GM23338 (cell line): Measurements from ENCODE around the gene ZFYVE26. TPM values are rescaled to one million over a fixed set of nuclear protein-coding genes. Genes with fewer than 3 reads are reported as not detected.

Experiments
- ATAC-seq: fragments of 200-7000 bp; cut with Tn5 transposase; 3 replicates; pipeline ENCODE4 v1.9.1; 2020
- DNase-seq: peaks from one replicate; pipeline ENCODE4 v3.0.0-alpha.2; 2015; ENCODE audit warnings: low spot score
- H2AFZ ChIP-seq: fragments of 200-600 bp; sonication (generic); 2 replicates; pipeline ENCODE4 v1.8.0; 2016; ENCODE audit warnings: antibody characterized with exemption, mild to moderate bottlenecking, moderate library complexity
- H3F3A ChIP-seq: fragments of 200-600 bp; sonication (generic); replicated peaks from 2 replicates; pipeline ENCODE4 v1.8.0; 2017; ENCODE audit warnings: antibody characterized with exemption, mixed run types, low read depth
- H3K27ac ChIP-seq: fragments of 200-600 bp; sonication (generic); 2 replicates; pipeline ENCODE4 v1.6.1; 2016; ENCODE audit warnings: low read depth
- H3K27me3 ChIP-seq: fragments of 200-600 bp; sonication (generic); 2 replicates; pipeline ENCODE4 v1.8.0; 2016; ENCODE audit warnings: mild to moderate bottlenecking, mixed run types, moderate library complexity; ENCODE audit not compliant: insufficient read depth
- H3K36me3 ChIP-seq: fragments of 200-600 bp; sonication (generic); 2 replicates; pipeline ENCODE4 v1.8.0; 2016; ENCODE audit warnings: mild to moderate bottlenecking; ENCODE audit not compliant: insufficient read depth
- H3K4me1 ChIP-seq: fragments of 200-600 bp; sonication (generic); 2 replicates; pipeline ENCODE4 v1.8.0; 2016; ENCODE audit warnings: mild to moderate bottlenecking, moderate library complexity; ENCODE audit not compliant: insufficient read depth
- H3K4me2 ChIP-seq: fragments of 200-600 bp; sonication (generic); 2 replicates; pipeline ENCODE4 v1.7.1; 2017; ENCODE audit warnings: mixed run types
- H3K4me3 ChIP-seq: fragments of 200-600 bp; sonication (generic); 2 replicates; pipeline ENCODE4 v1.6.1; 2016; ENCODE audit warnings: mixed run types
- H3K79me2 ChIP-seq: fragments of 200-600 bp; sonication (generic); replicated peaks from 2 replicates; pipeline ENCODE4 v1.8.0; 2017; ENCODE audit warnings: mild to moderate bottlenecking; ENCODE audit not compliant: insufficient read depth
- H3K9me2 ChIP-seq: fragments of 200-600 bp; sonication (generic); 2 replicates; pipeline ENCODE4 v1.8.0; 2017; ENCODE audit not compliant: insufficient read depth
- H4K20me1 ChIP-seq: fragments of 200-600 bp; sonication (generic); replicated peaks from 2 replicates; pipeline ENCODE4 v1.8.0; 2017; ENCODE audit warnings: mild to moderate bottlenecking; ENCODE audit not compliant: insufficient read depth
- H3K27ac Mint-ChIP-seq: 2 replicates; pipeline ENCODE4 v1.8.0; 2020; ENCODE audit warnings: inconsistent platforms, mild to moderate bottlenecking, moderate library complexity, mixed read lengths
- H3K27me3 Mint-ChIP-seq: 3 replicates; pipeline ENCODE4 v1.8.0; 2022; ENCODE audit warnings: low read depth, mild to moderate bottlenecking, moderate library complexity, mixed read lengths, inconsistent platforms; ENCODE audit not compliant: insufficient read depth, poor library complexity
- H3K36me3 Mint-ChIP-seq: 3 replicates; pipeline ENCODE4 v1.8.0; 2021; ENCODE audit warnings: low read depth, mild to moderate bottlenecking, inconsistent platforms, moderate library complexity, mixed read lengths
- H3K4me1 Mint-ChIP-seq: 3 replicates; pipeline ENCODE4 v1.8.0; 2020; ENCODE audit warnings: mild to moderate bottlenecking, inconsistent platforms, mixed read lengths
- H3K4me3 Mint-ChIP-seq: 3 replicates; pipeline ENCODE4 v1.8.0; 2021; ENCODE audit warnings: moderate library complexity, mild to moderate bottlenecking, inconsistent platforms, mixed read lengths
- H3K9me3 Mint-ChIP-seq: 3 replicates; pipeline ENCODE4 v1.8.0; 2020; ENCODE audit warnings: moderate library complexity, mild to moderate bottlenecking, inconsistent platforms, mixed read lengths
- EZH2 ChIP-seq: fragments of 200-600 bp; sonication (generic); IDR thresholded peaks from one replicate; pipeline ENCODE4 v1.8.0; 2017; ENCODE audit warnings: antibody characterized with exemption, mild to moderate bottlenecking, low read depth; ENCODE audit not compliant: unreplicated experiment
- REST ChIP-seq: IDR thresholded peaks from one replicate; pipeline ENCODE4 v1.6.1; 2018; ENCODE audit warnings: antibody characterized with exemption; ENCODE audit not compliant: unreplicated experiment
- ZNF331 ChIP-seq: fragments of 250-450 bp; sonication (Bioruptor Pico); IDR thresholded peaks from 2 replicates; pipeline ENCODE4 v1.5.0; 2020; ENCODE audit warnings: low read depth, mild to moderate bottlenecking, moderate library complexity
- polyA plus RNA-seq: library from polyadenylated mRNA; unstranded; fragments of >200 nt; fragmentation: Nextera tagmentation; extraction: Ambion mirVana; gene quantifications from 2 replicates; pipeline ENCODE4 v1.2.1, GENCODE V29; 2016
- small RNA-seq: library from RNA; depleted of rRNA; stranded (forward); fragments of <200 nt; gene quantifications from one replicate; pipeline ENCODE3, GENCODE V24; 2014; ENCODE audit warnings: low replicate concordance
- total RNA-seq: library from RNA; depleted of rRNA; stranded (reverse); fragments of >200 nt; shearing (Covaris generic); gene quantifications from 2 replicates; pipeline ENCODE4 v1.2.3, GENCODE V29; 2014; rRNA removed

The ZFYVE26 gene
- total and polyA plus RNA-seq, 2 experiments from 2014 or later, result 5.6 to 36.0 TPM

GRCh38 chr14:67697006-67697405, 119.4 kb downstream of the ZFYVE26 start:
- H3K9me2 ChIP-seq, result no peaks in the 10 kb centered on the region
- no peak overlapping the region for H2AFZ ChIP-seq
- H3K4me1 ChIP-seq, result peaks cover 12% of the 10 kb centered on the region
- peaks cover 8% of the 10 kb centered on the region; the same call in 1 of the 2 replicates for H3K27me3 ChIP-seq
- Mint-ChIP-seq H3K9me3 (no peaks in the 10 kb centered on the region), H3K4me3 (no peak overlapping the region), H3K27ac (no peak overlapping the region), H3K36me3 (peaks cover 11% of the 10 kb centered on the region), H3K4me1 (peaks cover 4% of the 10 kb centered on the region; the same call in 2 of the 3 replicates), H3K27me3 (peaks cover 2% of the 10 kb centered on the region)
- H3K36me3 ChIP-seq, result peaks cover 13% of the 10 kb centered on the region
- peaks cover 22% of the 10 kb centered on the region for H4K20me1 ChIP-seq
- no peak for ATAC-seq
- no peak overlapping the region for H3K4me2 ChIP-seq
- TF ChIP-seq REST (no peak), EZH2 (no peak), ZNF331 (CRISPR knock-in tag) (no peak)
- H3K27ac ChIP-seq, result no peak overlapping the region
- peaks cover 35% of the 10 kb centered on the region for H3K79me2 ChIP-seq
- DNase-seq, result no peak
- H3F3A ChIP-seq, result no peaks in the 10 kb centered on the region
- H3K4me3 ChIP-seq, result no peak overlapping the region

Small RNA genes within 50 kb of the gene (small RNA-seq; reads per million reads assigned to genes)
- not detected for gene AL049779.3
- not detected for gene RN7SL369P

Other genes with a start within 250 kb of the ZFYVE26 start
- 6.1 and 8.7 TPM in 2 replicates for gene PIGH, start 216.3 kb downstream of the ZFYVE26 start, total RNA-seq
- 8.2 and 9.3 TPM in 2 replicates for gene PIGH, start 216.3 kb downstream of the ZFYVE26 start, polyA plus RNA-seq
- 67.2 and 69.4 TPM in 2 replicates for gene ARG2, start 196.7 kb downstream of the ZFYVE26 start, total RNA-seq
- 38.6 and 42.7 TPM in 2 replicates for gene ARG2, start 196.7 kb downstream of the ZFYVE26 start, polyA plus RNA-seq
- 44.5 and 44.7 TPM in 2 replicates for gene VTI1B, start 142.0 kb downstream of the ZFYVE26 start, total RNA-seq
- 90.2 and 96.1 TPM in 2 replicates for gene VTI1B, start 142.0 kb downstream of the ZFYVE26 start, polyA plus RNA-seq
- 139 and 142 TPM in 2 replicates for gene RDH11, start 120.8 kb downstream of the ZFYVE26 start, total RNA-seq
- gene RDH11, start 120.8 kb downstream of the ZFYVE26 start, polyA plus RNA-seq, result 83.5 and 95.2 TPM in 2 replicates
- 0.28 and 0.54 TPM in 2 replicates for gene RDH12, start 114.7 kb downstream of the ZFYVE26 start, total RNA-seq
- gene RDH12, start 114.7 kb downstream of the ZFYVE26 start, polyA plus RNA-seq, result 1.6 and 1.7 TPM in 2 replicates
- gene RAD51B, start 3.2 kb upstream of the ZFYVE26 start, total RNA-seq, result 19.7 and 29.1 TPM in 2 replicates
- gene RAD51B, start 3.2 kb upstream of the ZFYVE26 start, polyA plus RNA-seq, result 6.3 and 15.7 TPM in 2 replicates